GM12878 (cell line): ENCODE measurements around the gene SFSWAP. TPM values are rescaled to one million over a fixed set of nuclear protein-coding genes. Genes with fewer than 3 reads are reported as not detected.

Experiments used
- CEBPB ChIP-seq, 2 experiments: fragments of 150-350 bp in 1 of 2; IDR thresholded peaks; 2 replicates each; pipeline ENCODE4 v1.6.1; 2012 to 2014; ENCODE audit warnings: low read depth in 2 of 2, low read length in 2 of 2, borderline replicate concordance in 1 of 2, inconsistent platforms in 1 of 2
- CHD4 ChIP-seq: fragments of 200-600 bp; sonication (generic); IDR thresholded peaks from 2 replicates; pipeline ENCODE4 v1.6.1; 2016; ENCODE audit warnings: mild to moderate bottlenecking
- MEF2A ChIP-seq: IDR thresholded peaks from 2 replicates; pipeline ENCODE4 v1.6.1; 2011; ENCODE audit warnings: low read depth, mild to moderate bottlenecking, low read length, moderate library complexity; ENCODE audit not compliant: insufficient read depth
- NFYB ChIP-seq: IDR thresholded peaks from 2 replicates; pipeline ENCODE4 v1.6.1; 2011; ENCODE audit warnings: low read depth, mild to moderate bottlenecking, low read length, improper control_type of control experiment, moderate library complexity; ENCODE audit not compliant: insufficient read depth
- NR2C1 ChIP-seq: fragments of 450-650 bp; IDR thresholded peaks from 2 replicates; pipeline ENCODE4 v1.6.1; 2017; ENCODE audit warnings: antibody characterized with exemption, mild to moderate bottlenecking, moderate library complexity
- NRF1 ChIP-seq: conservative IDR thresholded peaks from 2 replicates; pipeline ENCODE4 v1.6.1; 2011; ENCODE audit warnings: mild to moderate bottlenecking, low read depth, low read length, improper control_type of control experiment
- SRF ChIP-seq, 2 experiments: IDR thresholded peaks; 2 replicates each; pipeline ENCODE4 v1.6.1; 2011; ENCODE audit warnings: low read depth in 2 of 2, low read length in 2 of 2, mild to moderate bottlenecking in 1 of 2, moderate library complexity in 1 of 2
- TARDBP ChIP-seq: IDR thresholded peaks from 2 replicates; pipeline ENCODE4 v1.6.1; 2016; ENCODE audit warnings: borderline replicate concordance
- TCF7 ChIP-seq: IDR thresholded peaks from 2 replicates; pipeline ENCODE4 v1.6.1; 2014; ENCODE audit warnings: antibody characterized with exemption, borderline replicate concordance
- ZBTB11 ChIP-seq: fragments of 450-650 bp; formaldehyde crosslinking; IDR thresholded peaks from 2 replicates; pipeline ENCODE4 v1.5.0; 2022; ENCODE audit warnings: mild to moderate bottlenecking, missing genetic modification characterization
- polyA plus RNA-seq, 11 experiments: library from polyadenylated mRNA; depleted of rRNA in 4 of 11; unstranded in 6 of 11; stranded (reverse) in 5 of 11; fragments of >200 nt; fragmentation: Nextera tagmentation in 4 of 11; fragmentation: Illumina TruSeq in 1 of 11; extraction: Ambion mirVana in 4 of 11; extraction: Trizol in 1 of 11; gene quantifications; 1 replicate in 1 of 11; 2 replicates in 10 of 11; pipeline versions ENCODE4 v1.2.1 to v1.2.3, GENCODE V29; 2011 to 2016; ENCODE audit warnings: inconsistent platforms in 2 of 11, missing spikeins in 2 of 11, low read depth in 1 of 11
- total RNA-seq, 4 experiments: library from RNA; depleted of rRNA in 3 of 4; stranded (reverse); fragments of >200 nt in 3 of 4; fragmentation: Illumina TruSeq in 1 of 4; extraction: Trizol in 1 of 4; gene quantifications; 2 replicates each; pipeline versions ENCODE4 v1.2.1 to v1.2.3, GENCODE V29; 2013 to 2021

The SFSWAP gene
- total and polyA plus RNA-seq, 10 of the 15 experiments (the other 5 are each of a cell fraction or from before 2014, with no cell fraction given) = 1.8 to 48.6 (median 25.0) TPM

- no peak for TF ChIP-seq MEF2A
- TF ChIP-seq SRF (IDR thresholded peaks at IDR 0.05; ENCODE audit: low read depth in 2 of 2, low read length in 2 of 2) = no peak
- TF ChIP-seq CHD4 = no peak
- TF ChIP-seq TARDBP = no peak
- TF ChIP-seq TCF7 = no peak
- TF ChIP-seq NR2C1 = no peak
- TF ChIP-seq CEBPB (IDR thresholded peaks at IDR 0.05; ENCODE audit: borderline replicate concordance in 1 of 2, low read depth in 2 of 2, low read length in 2 of 2) = no peak
- no peak for TF ChIP-seq NRF1
- TF ChIP-seq ZBTB11 (CRISPR knock-in tag) = no peak
- TF ChIP-seq NFYB = no peak
These were observed 24.2 kb downstream of the SFSWAP start (continued) for GRCh38 chr12:131735153-131735456.
